GM23338 (cell line): ENCODE data around the gene TEX53. TPM values are rescaled to one million over a fixed set of nuclear protein-coding genes. Genes with fewer than 3 reads are reported as not detected.

ENCODE experiments used
- ATAC-seq: fragments of 200-7000 bp; cut with Tn5 transposase; 3 replicates; pipeline ENCODE4 v1.9.1; 2020
- DNase-seq: peaks from one replicate; pipeline ENCODE4 v3.0.0-alpha.2; 2015; ENCODE audit warnings: low spot score
- H2AFZ ChIP-seq: fragments of 200-600 bp; sonication (generic); 2 replicates; pipeline ENCODE4 v1.8.0; 2016; ENCODE audit warnings: antibody characterized with exemption, mild to moderate bottlenecking, moderate library complexity
- H3F3A ChIP-seq: fragments of 200-600 bp; sonication (generic); replicated peaks from 2 replicates; pipeline ENCODE4 v1.8.0; 2017; ENCODE audit warnings: antibody characterized with exemption, mixed run types, low read depth
- H3K27ac ChIP-seq: fragments of 200-600 bp; sonication (generic); 2 replicates; pipeline ENCODE4 v1.6.1; 2016; ENCODE audit warnings: low read depth
- H3K27me3 ChIP-seq: fragments of 200-600 bp; sonication (generic); 2 replicates; pipeline ENCODE4 v1.8.0; 2016; ENCODE audit warnings: mild to moderate bottlenecking, mixed run types, moderate library complexity; ENCODE audit not compliant: insufficient read depth
- H3K36me3 ChIP-seq: fragments of 200-600 bp; sonication (generic); 2 replicates; pipeline ENCODE4 v1.8.0; 2016; ENCODE audit warnings: mild to moderate bottlenecking; ENCODE audit not compliant: insufficient read depth
- H3K4me1 ChIP-seq: fragments of 200-600 bp; sonication (generic); 2 replicates; pipeline ENCODE4 v1.8.0; 2016; ENCODE audit warnings: mild to moderate bottlenecking, moderate library complexity; ENCODE audit not compliant: insufficient read depth
- H3K4me2 ChIP-seq: fragments of 200-600 bp; sonication (generic); 2 replicates; pipeline ENCODE4 v1.7.1; 2017; ENCODE audit warnings: mixed run types
- H3K4me3 ChIP-seq: fragments of 200-600 bp; sonication (generic); 2 replicates; pipeline ENCODE4 v1.6.1; 2016; ENCODE audit warnings: mixed run types
- H3K79me2 ChIP-seq: fragments of 200-600 bp; sonication (generic); replicated peaks from 2 replicates; pipeline ENCODE4 v1.8.0; 2017; ENCODE audit warnings: mild to moderate bottlenecking; ENCODE audit not compliant: insufficient read depth
- H3K9me2 ChIP-seq: fragments of 200-600 bp; sonication (generic); 2 replicates; pipeline ENCODE4 v1.8.0; 2017; ENCODE audit not compliant: insufficient read depth
- H4K20me1 ChIP-seq: fragments of 200-600 bp; sonication (generic); replicated peaks from 2 replicates; pipeline ENCODE4 v1.8.0; 2017; ENCODE audit warnings: mild to moderate bottlenecking; ENCODE audit not compliant: insufficient read depth
- H3K27ac Mint-ChIP-seq: 2 replicates; pipeline ENCODE4 v1.8.0; 2020; ENCODE audit warnings: inconsistent platforms, mild to moderate bottlenecking, moderate library complexity, mixed read lengths
- H3K27me3 Mint-ChIP-seq: 3 replicates; pipeline ENCODE4 v1.8.0; 2022; ENCODE audit warnings: low read depth, mild to moderate bottlenecking, moderate library complexity, mixed read lengths, inconsistent platforms; ENCODE audit not compliant: insufficient read depth, poor library complexity
- H3K36me3 Mint-ChIP-seq: 3 replicates; pipeline ENCODE4 v1.8.0; 2021; ENCODE audit warnings: low read depth, mild to moderate bottlenecking, inconsistent platforms, moderate library complexity, mixed read lengths
- H3K4me1 Mint-ChIP-seq: 3 replicates; pipeline ENCODE4 v1.8.0; 2020; ENCODE audit warnings: mild to moderate bottlenecking, inconsistent platforms, mixed read lengths
- H3K4me3 Mint-ChIP-seq: 3 replicates; pipeline ENCODE4 v1.8.0; 2021; ENCODE audit warnings: moderate library complexity, mild to moderate bottlenecking, inconsistent platforms, mixed read lengths
- H3K9me3 Mint-ChIP-seq: 3 replicates; pipeline ENCODE4 v1.8.0; 2020; ENCODE audit warnings: moderate library complexity, mild to moderate bottlenecking, inconsistent platforms, mixed read lengths
- EZH2 ChIP-seq: fragments of 200-600 bp; sonication (generic); IDR thresholded peaks from one replicate; pipeline ENCODE4 v1.8.0; 2017; ENCODE audit warnings: antibody characterized with exemption, mild to moderate bottlenecking, low read depth; ENCODE audit not compliant: unreplicated experiment
- EZH2phosphoT487 ChIP-seq: fragments of 200-600 bp; sonication (generic); IDR thresholded peaks from one replicate; pipeline ENCODE4 v1.8.1; 2018; ENCODE audit warnings: antibody characterized with exemption; ENCODE audit not compliant: unreplicated experiment
- polyA plus RNA-seq: library from polyadenylated mRNA; unstranded; fragments of >200 nt; fragmentation: Nextera tagmentation; extraction: Ambion mirVana; gene quantifications from 2 replicates; pipeline ENCODE4 v1.2.1, GENCODE V29; 2016
- total RNA-seq: library from RNA; depleted of rRNA; stranded (reverse); fragments of >200 nt; shearing (Covaris generic); gene quantifications from 2 replicates; pipeline ENCODE4 v1.2.3, GENCODE V29; 2014
- TF ChIP-seq, protein P1 (sequence below), 2 experiments: fragments of 200-600 bp in 1 of 2; sonication (generic) in 1 of 2; conservative IDR thresholded peaks; 2 replicates each; pipeline versions ENCODE4 v1.5.1 to v1.6.1; 2016 to 2017; ENCODE audit warnings: antibody characterized with exemption in 2 of 2, low read depth in 2 of 2, mild to moderate bottlenecking in 2 of 2, moderate library complexity in 1 of 2
- TF ChIP-seq, protein P2 (sequence below): fragments of 250-450 bp; sonication (Bioruptor Pico); IDR thresholded peaks from 2 replicates; pipeline ENCODE4 v1.5.0; 2020; ENCODE audit warnings: mild to moderate bottlenecking, moderate library complexity
- TF ChIP-seq, protein P3 (sequence below): IDR thresholded peaks from one replicate; pipeline ENCODE4 v1.6.1; 2018; ENCODE audit warnings: antibody characterized with exemption; ENCODE audit not compliant: unreplicated experiment

TEX53 gene
- total and polyA plus RNA-seq, 2 experiments from 2014 or later: not detected

DNA sequence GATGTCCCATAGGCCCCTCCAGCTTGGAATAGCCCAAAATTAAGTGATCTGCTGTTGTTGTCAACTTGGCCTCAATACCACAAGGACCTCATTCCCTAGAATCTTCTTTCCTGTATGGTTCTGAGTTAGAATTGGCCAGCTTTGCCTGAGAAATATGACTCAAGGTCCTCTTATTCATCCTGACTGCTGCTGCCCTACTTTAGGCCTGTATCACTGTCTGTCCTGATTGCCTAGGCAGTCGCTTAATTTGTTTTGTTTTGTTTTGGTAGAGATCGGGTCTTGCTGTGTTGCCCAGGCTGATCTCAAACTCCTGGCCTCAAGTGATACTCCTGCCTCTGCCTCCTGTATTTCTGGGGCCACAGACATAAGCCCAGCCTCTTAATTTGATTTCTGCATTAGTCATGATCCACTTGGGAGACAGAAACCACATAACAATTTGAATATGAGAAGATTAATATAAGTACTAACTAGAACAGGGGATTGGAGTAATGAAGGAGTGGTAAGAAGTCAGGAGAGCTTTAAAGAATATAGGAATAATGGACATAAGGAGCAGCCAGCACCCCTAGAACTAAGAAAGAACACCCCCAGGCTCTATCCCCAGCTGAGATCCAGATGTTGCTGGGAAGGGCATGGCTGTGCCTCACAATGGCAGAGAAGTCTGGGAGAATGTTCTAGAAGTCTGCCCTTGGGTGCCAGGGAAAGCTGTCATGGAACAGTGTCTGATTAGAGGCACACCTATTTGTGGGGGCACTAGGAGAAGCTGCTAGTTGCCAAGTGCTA is 4.6 kb downstream of the TEX53 start (continued):
- TF ChIP-seq, protein P1, sequence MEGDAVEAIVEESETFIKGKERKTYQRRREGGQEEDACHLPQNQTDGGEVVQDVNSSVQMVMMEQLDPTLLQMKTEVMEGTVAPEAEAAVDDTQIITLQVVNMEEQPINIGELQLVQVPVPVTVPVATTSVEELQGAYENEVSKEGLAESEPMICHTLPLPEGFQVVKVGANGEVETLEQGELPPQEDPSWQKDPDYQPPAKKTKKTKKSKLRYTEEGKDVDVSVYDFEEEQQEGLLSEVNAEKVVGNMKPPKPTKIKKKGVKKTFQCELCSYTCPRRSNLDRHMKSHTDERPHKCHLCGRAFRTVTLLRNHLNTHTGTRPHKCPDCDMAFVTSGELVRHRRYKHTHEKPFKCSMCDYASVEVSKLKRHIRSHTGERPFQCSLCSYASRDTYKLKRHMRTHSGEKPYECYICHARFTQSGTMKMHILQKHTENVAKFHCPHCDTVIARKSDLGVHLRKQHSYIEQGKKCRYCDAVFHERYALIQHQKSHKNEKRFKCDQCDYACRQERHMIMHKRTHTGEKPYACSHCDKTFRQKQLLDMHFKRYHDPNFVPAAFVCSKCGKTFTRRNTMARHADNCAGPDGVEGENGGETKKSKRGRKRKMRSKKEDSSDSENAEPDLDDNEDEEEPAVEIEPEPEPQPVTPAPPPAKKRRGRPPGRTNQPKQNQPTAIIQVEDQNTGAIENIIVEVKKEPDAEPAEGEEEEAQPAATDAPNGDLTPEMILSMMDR (conservative IDR thresholded peaks at IDR 0.05; ENCODE audit: low read depth in 2 of 2): no peak
- TF ChIP-seq, protein P2, sequence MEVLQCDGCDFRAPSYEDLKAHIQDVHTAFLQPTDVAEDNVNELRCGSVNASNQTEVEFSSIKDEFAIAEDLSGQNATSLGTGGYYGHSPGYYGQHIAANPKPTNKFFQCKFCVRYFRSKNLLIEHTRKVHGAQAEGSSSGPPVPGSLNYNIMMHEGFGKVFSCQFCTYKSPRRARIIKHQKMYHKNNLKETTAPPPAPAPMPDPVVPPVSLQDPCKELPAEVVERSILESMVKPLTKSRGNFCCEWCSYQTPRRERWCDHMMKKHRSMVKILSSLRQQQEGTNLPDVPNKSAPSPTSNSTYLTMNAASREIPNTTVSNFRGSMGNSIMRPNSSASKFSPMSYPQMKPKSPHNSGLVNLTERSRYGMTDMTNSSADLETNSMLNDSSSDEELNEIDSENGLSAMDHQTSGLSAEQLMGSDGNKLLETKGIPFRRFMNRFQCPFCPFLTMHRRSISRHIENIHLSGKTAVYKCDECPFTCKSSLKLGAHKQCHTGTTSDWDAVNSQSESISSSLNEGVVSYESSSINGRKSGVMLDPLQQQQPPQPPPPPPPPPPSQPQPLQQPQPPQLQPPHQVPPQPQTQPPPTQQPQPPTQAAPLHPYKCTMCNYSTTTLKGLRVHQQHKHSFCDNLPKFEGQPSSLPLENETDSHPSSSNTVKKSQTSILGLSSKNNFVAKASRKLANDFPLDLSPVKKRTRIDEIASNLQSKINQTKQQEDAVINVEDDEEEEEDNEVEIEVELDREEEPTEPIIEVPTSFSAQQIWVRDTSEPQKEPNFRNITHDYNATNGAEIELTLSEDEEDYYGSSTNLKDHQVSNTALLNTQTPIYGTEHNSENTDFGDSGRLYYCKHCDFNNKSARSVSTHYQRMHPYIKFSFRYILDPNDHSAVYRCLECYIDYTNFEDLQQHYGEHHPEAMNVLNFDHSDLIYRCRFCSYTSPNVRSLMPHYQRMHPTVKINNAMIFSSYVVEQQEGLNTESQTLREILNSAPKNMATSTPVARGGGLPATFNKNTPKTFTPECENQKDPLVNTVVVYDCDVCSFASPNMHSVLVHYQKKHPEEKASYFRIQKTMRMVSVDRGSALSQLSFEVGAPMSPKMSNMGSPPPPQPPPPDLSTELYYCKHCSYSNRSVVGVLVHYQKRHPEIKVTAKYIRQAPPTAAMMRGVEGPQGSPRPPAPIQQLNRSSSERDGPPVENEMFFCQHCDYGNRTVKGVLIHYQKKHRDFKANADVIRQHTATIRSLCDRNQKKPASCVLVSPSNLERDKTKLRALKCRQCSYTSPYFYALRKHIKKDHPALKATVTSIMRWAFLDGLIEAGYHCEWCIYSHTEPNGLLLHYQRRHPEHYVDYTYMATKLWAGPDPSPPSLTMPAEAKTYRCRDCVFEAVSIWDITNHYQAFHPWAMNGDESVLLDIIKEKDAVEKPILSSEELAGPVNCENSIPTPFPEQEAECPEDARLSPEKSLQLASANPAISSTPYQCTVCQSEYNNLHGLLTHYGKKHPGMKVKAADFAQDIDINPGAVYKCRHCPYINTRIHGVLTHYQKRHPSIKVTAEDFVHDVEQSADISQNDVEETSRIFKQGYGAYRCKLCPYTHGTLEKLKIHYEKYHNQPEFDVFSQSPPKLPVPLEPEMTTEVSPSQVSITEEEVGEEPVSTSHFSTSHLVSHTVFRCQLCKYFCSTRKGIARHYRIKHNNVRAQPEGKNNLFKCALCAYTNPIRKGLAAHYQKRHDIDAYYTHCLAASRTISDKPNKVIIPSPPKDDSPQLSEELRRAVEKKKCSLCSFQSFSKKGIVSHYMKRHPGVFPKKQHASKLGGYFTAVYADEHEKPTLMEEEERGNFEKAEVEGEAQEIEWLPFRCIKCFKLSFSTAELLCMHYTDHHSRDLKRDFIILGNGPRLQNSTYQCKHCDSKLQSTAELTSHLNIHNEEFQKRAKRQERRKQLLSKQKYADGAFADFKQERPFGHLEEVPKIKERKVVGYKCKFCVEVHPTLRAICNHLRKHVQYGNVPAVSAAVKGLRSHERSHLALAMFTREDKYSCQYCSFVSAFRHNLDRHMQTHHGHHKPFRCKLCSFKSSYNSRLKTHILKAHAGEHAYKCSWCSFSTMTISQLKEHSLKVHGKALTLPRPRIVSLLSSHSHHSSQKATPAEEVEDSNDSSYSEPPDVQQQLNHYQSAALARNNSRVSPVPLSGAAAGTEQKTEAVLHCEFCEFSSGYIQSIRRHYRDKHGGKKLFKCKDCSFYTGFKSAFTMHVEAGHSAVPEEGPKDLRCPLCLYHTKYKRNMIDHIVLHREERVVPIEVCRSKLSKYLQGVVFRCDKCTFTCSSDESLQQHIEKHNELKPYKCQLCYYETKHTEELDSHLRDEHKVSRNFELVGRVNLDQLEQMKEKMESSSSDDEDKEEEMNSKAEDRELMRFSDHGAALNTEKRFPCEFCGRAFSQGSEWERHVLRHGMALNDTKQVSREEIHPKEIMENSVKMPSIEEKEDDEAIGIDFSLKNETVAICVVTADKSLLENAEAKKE: no peak
- no peak for TF ChIP-seq EZH2phosphoT487

DNA sequence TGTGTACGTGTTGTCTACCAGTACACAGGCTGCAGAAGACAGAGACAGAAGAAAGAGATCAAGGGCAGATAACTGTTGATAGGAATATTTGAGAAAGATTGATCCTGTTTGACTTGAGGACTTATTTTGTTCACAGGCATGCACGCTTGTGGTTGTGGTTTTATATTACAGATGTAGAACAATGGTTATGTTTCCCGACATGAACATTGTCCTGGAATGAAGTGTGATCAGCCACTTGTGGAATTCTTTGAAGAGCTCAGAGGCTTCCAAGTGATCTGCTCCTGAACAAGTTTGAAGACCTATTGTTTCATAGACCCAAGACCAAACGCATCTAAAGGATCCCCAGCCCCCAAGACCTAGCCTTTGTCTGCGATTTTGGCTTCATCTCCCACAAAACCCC is 13.7 kb downstream of the TEX53 start:
- Mint-ChIP-seq H3K27me3 (peaks cover 2% of the 10 kb centered on the region), H3K9me3 (peaks cover 5% of the 10 kb centered on the region; the same call in 1 of the 3 replicates), H3K36me3 (peaks cover 55% of the 10 kb centered on the region; the same call in 2 of the 3 replicates), H3K27ac (no peak overlapping the region), H3K4me1 (no peaks in the 10 kb centered on the region), H3K4me3 (no peak overlapping the region)
- no peak for DNase-seq
- Histone ChIP-seq H3K27me3 (no peaks in the 10 kb centered on the region), H3K36me3 (no peaks in the 10 kb centered on the region), H3K4me2 (no peak overlapping the region), H3K79me2 (no peaks in the 10 kb centered on the region), H3K4me1 (no peaks in the 10 kb centered on the region), H3F3A (no peaks in the 10 kb centered on the region), H2AFZ (no peak overlapping the region), H3K9me2 (no peaks in the 10 kb centered on the region), H3K27ac (no peak overlapping the region), H3K4me3 (no peak overlapping the region), H4K20me1 (no peaks in the 10 kb centered on the region)
- no peak for ATAC-seq
- TF ChIP-seq, protein P3, sequence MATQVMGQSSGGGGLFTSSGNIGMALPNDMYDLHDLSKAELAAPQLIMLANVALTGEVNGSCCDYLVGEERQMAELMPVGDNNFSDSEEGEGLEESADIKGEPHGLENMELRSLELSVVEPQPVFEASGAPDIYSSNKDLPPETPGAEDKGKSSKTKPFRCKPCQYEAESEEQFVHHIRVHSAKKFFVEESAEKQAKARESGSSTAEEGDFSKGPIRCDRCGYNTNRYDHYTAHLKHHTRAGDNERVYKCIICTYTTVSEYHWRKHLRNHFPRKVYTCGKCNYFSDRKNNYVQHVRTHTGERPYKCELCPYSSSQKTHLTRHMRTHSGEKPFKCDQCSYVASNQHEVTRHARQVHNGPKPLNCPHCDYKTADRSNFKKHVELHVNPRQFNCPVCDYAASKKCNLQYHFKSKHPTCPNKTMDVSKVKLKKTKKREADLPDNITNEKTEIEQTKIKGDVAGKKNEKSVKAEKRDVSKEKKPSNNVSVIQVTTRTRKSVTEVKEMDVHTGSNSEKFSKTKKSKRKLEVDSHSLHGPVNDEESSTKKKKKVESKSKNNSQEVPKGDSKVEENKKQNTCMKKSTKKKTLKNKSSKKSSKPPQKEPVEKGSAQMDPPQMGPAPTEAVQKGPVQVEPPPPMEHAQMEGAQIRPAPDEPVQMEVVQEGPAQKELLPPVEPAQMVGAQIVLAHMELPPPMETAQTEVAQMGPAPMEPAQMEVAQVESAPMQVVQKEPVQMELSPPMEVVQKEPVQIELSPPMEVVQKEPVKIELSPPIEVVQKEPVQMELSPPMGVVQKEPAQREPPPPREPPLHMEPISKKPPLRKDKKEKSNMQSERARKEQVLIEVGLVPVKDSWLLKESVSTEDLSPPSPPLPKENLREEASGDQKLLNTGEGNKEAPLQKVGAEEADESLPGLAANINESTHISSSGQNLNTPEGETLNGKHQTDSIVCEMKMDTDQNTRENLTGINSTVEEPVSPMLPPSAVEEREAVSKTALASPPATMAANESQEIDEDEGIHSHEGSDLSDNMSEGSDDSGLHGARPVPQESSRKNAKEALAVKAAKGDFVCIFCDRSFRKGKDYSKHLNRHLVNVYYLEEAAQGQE: no peak
- no peak for TF ChIP-seq EZH2
